ENCODE results near the gene SEMA5A. TPM values are rescaled to one million over a fixed set of nuclear protein-coding genes. Genes with fewer than 3 reads are reported as not detected.

The SEMA5A gene
- total RNA-seq, 5 donors from 2014 or later (not counting 1 experiment from before 2014, with no cell fraction given) = 0.60 to 5.1 (median 1.5) TPM

DNA sequence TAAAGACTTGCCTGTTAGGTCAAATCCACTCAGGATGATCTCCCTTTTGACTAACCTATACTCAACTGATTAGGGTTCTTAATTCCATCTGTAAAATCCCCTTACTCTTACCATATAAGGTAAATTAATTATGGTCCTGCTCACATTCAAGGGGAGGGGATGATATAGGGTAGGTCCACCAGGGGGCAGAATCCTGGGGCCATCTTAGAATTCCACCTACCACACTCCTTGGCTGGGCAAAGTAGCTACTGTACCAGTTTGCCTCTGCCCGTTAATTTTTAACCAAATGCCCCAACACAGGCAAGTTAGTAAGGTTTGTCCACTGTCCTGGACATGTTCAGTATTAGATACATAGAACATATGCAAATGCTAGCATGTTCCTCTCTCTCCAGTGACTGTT, 262.4 kb downstream of the SEMA5A start:
- H3K36me3 ChIP-seq (ENCODE audit: control insufficient read depth in 2 of 2, extremely low read depth in 1 of 2, insufficient read depth in 1 of 2, low read length in 1 of 2) = no peaks in the 10 kb centered on the region
- no peak overlapping the region for H3K27ac ChIP-seq (ENCODE audit: low read length)
- H3K27me3 ChIP-seq (replicated peaks in 1 of 2; ENCODE audit: control insufficient read depth in 2 of 2, extremely low read depth in 1 of 2, insufficient read depth in 2 of 2, low read length in 1 of 2) = no peaks in the 10 kb centered on the region
- no peaks in the 10 kb centered on the region for H3K4me1 ChIP-seq (ENCODE audit: control insufficient read depth in 1 of 2, extremely low read depth in 1 of 2, insufficient read depth in 2 of 2, low read length in 2 of 2)
- WGBS (ENCODE audit: insufficient coverage) = no CpG with 5 or more reads among the region's 1 CpG
- POLR2A ChIA-PET = no interaction called here
- no peak for DNase-seq
- CTCF ChIA-PET = no interaction called here
- H3K9me3 ChIP-seq = no peaks in the 10 kb centered on the region
- Mint-ChIP-seq H3K4me1 (no peaks in the 10 kb centered on the region), H3K27ac (no peak overlapping the region), H3K27me3 (no peaks in the 10 kb centered on the region), H3K9me3 (peaks cover 0 to 10% (median 5%) of the 10 kb centered on the region in 3 donors), H3K36me3 (no peaks in the 10 kb centered on the region), H3K4me3 (no peak overlapping the region)
- ATAC-seq (replicated peaks in 1 of 4) = no peak
- no peak overlapping the region for H3K4me3 ChIP-seq (ENCODE audit: control insufficient read depth in 1 of 2, extremely low read depth in 1 of 2, low read length in 1 of 2)

- Mint-ChIP-seq H3K4me1 (no peaks in the 10 kb centered on the region), H3K9me3 (peaks cover 0 to 13% (median 5%) of the 10 kb centered on the region in 3 donors), H3K4me3 (no peak overlapping the region), H3K27ac (no peak overlapping the region), H3K36me3 (no peaks in the 10 kb centered on the region), H3K27me3 (no peaks in the 10 kb centered on the region)
- Histone ChIP-seq H3K4me3 (ENCODE audit: control insufficient read depth in 1 of 2, extremely low read depth in 1 of 2, low read length in 1 of 2) (no peak overlapping the region), H3K4me1 (ENCODE audit: control insufficient read depth in 1 of 2, extremely low read depth in 1 of 2, insufficient read depth in 2 of 2, low read length in 2 of 2) (no peaks in the 10 kb centered on the region), H3K9me3 (no peaks in the 10 kb centered on the region), H3K27ac (ENCODE audit: low read length) (no peak overlapping the region), H3K27me3 (replicated peaks in 1 of 2; ENCODE audit: control insufficient read depth in 2 of 2, extremely low read depth in 1 of 2, insufficient read depth in 2 of 2, low read length in 1 of 2) (no peaks in the 10 kb centered on the region), H3K36me3 (ENCODE audit: control insufficient read depth in 2 of 2, extremely low read depth in 1 of 2, insufficient read depth in 1 of 2, low read length in 1 of 2) (no peaks in the 10 kb centered on the region)
- CTCF ChIA-PET = no interaction called here
- ATAC-seq (replicated peaks in 1 of 4) = no peak
- no peak for DNase-seq
- POLR2A ChIA-PET = no interaction called here
- no CpG with 5 or more reads among the region's 3 CpGs for WGBS (ENCODE audit: insufficient coverage)
These were observed 262.9 kb downstream of the SEMA5A start for GRCh38 chr5:9283021-9283420.

GRCh38 chr5:9282211-9282610, 263.7 kb downstream of the SEMA5A start:
- Mint-ChIP-seq H3K27ac (no peak overlapping the region), H3K9me3 (peaks cover 0 to 14% (median 8%) of the 10 kb centered on the region in 3 donors), H3K4me1 (no peaks in the 10 kb centered on the region), H3K27me3 (no peaks in the 10 kb centered on the region), H3K36me3 (no peaks in the 10 kb centered on the region), H3K4me3 (no peak overlapping the region)
- H3K4me3 ChIP-seq (ENCODE audit: control insufficient read depth in 1 of 2, extremely low read depth in 1 of 2, low read length in 1 of 2) = no peak overlapping the region
- no peaks in the 10 kb centered on the region for H3K27me3 ChIP-seq (replicated peaks in 1 of 2; ENCODE audit: control insufficient read depth in 2 of 2, extremely low read depth in 1 of 2, insufficient read depth in 2 of 2, low read length in 1 of 2)
- ChIA-PET CTCF (no interaction called here), POLR2A (no interaction called here)
- no peaks in the 10 kb centered on the region for H3K36me3 ChIP-seq (ENCODE audit: control insufficient read depth in 2 of 2, extremely low read depth in 1 of 2, insufficient read depth in 1 of 2, low read length in 1 of 2)
- H3K4me1 ChIP-seq (ENCODE audit: control insufficient read depth in 1 of 2, extremely low read depth in 1 of 2, insufficient read depth in 2 of 2, low read length in 2 of 2) = no peaks in the 10 kb centered on the region
- no peak overlapping the region for H3K27ac ChIP-seq (ENCODE audit: low read length)
- DNase-seq (no peak), ATAC-seq (replicated peaks in 1 of 4) (no peak)
- no peaks in the 10 kb centered on the region for H3K9me3 ChIP-seq
- no CpG with 5 or more reads among the region's 3 CpGs for WGBS (ENCODE audit: insufficient coverage)

DNA sequence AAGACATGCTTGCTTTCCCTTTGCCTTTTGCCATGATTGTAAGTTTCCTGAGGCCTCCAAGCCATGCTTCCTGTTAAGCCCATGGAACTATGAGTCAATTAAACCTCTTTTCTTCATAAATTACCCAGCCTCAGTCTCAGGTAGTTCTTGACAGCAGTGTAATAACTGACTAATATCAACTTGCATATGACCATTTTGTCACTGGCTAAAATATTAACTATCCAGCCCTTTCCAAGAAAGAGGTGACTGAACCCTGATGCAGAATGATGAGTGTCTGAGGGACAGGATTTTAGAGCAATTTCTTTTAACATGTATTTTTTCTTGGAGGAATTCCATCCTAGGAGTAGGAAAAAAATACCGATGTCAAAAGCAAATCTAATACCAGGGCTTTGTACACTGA, 266.1 kb downstream of the SEMA5A start:
- Histone ChIP-seq H3K27ac (ENCODE audit: low read length) (no peak overlapping the region), H3K36me3 (ENCODE audit: control insufficient read depth in 2 of 2, extremely low read depth in 1 of 2, insufficient read depth in 1 of 2, low read length in 1 of 2) (no peaks in the 10 kb centered on the region), H3K27me3 (replicated peaks in 1 of 2; ENCODE audit: control insufficient read depth in 2 of 2, extremely low read depth in 1 of 2, insufficient read depth in 2 of 2, low read length in 1 of 2) (no peaks in the 10 kb centered on the region), H3K4me3 (ENCODE audit: control insufficient read depth in 1 of 2, extremely low read depth in 1 of 2, low read length in 1 of 2) (no peak overlapping the region), H3K9me3 (no peaks in the 10 kb centered on the region), H3K4me1 (ENCODE audit: control insufficient read depth in 1 of 2, extremely low read depth in 1 of 2, insufficient read depth in 2 of 2, low read length in 2 of 2) (no peaks in the 10 kb centered on the region)
- H3K27me3 Mint-ChIP-seq = no peaks in the 10 kb centered on the region
- no peaks in the 10 kb centered on the region for H3K4me1 Mint-ChIP-seq
- WGBS (ENCODE audit: insufficient coverage) = no CpG with 5 or more reads among the region's 1 CpG
- H3K4me3 Mint-ChIP-seq = no peak overlapping the region
- ATAC-seq (replicated peaks in 1 of 4) = no peak
- H3K27ac Mint-ChIP-seq = no peak overlapping the region
- no peak for DNase-seq
- no peaks in the 10 kb centered on the region for H3K36me3 Mint-ChIP-seq
- H3K9me3 Mint-ChIP-seq = peaks cover 6 to 13% (median 12%) of the 10 kb centered on the region in 3 donors
- CTCF ChIA-PET = no interaction called here
- POLR2A ChIA-PET = no interaction called here

DNA sequence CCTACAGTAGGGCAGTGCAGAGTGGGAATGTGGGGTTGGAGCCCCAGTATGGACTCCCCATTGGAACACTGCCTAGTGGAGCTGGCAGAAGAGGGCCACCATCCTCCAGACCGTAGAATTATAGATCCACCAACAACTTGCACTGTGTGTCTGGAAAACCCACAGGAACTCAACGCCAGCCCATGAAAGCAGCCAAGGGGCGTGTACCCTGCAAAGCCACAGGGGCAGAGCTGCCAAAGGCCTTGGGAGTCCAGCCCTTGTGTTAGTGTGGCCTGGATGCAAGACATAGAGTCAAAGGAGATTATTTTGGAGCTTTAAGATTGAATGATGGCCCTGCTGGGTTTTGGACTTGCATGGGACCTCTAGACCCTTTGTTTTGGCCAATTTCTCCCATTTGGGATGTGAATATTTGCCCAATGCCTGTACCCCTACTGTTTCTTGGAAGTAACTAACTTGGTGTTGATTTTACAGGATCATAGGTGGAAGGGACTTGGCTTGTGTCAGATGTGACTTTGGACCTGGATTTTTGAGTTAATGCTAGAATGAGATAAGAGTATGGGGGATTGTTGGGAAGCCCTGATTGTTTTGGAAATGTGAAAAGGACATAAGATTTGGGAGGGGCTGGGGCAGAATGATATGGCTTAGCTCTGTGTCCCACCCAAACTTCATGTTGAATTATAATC, 266.8 kb downstream of the SEMA5A start:
- Mint-ChIP-seq H3K9me3 (peaks cover 6 to 19% (median 17%) of the 10 kb centered on the region in 3 donors), H3K4me3 (no peak overlapping the region), H3K36me3 (no peaks in the 10 kb centered on the region), H3K4me1 (no peaks in the 10 kb centered on the region), H3K27ac (no peak overlapping the region), H3K27me3 (no peaks in the 10 kb centered on the region)
- Histone ChIP-seq H3K4me3 (ENCODE audit: control insufficient read depth in 1 of 2, extremely low read depth in 1 of 2, low read length in 1 of 2) (no peak overlapping the region), H3K9me3 (no peaks in the 10 kb centered on the region), H3K4me1 (ENCODE audit: control insufficient read depth in 1 of 2, extremely low read depth in 1 of 2, insufficient read depth in 2 of 2, low read length in 2 of 2) (no peaks in the 10 kb centered on the region), H3K27ac (ENCODE audit: low read length) (no peak overlapping the region), H3K36me3 (ENCODE audit: control insufficient read depth in 2 of 2, extremely low read depth in 1 of 2, insufficient read depth in 1 of 2, low read length in 1 of 2) (no peaks in the 10 kb centered on the region), H3K27me3 (replicated peaks in 1 of 2; ENCODE audit: control insufficient read depth in 2 of 2, extremely low read depth in 1 of 2, insufficient read depth in 2 of 2, low read length in 1 of 2) (no peaks in the 10 kb centered on the region)
- POLR2A ChIA-PET = no interaction called here
- ATAC-seq (replicated peaks in 1 of 4) (no peak), DNase-seq (no peak)
- CTCF ChIA-PET = no interaction called here
- WGBS (ENCODE audit: insufficient coverage) = 68% methylated on average over 3 of the region's 3 CpGs

DNA sequence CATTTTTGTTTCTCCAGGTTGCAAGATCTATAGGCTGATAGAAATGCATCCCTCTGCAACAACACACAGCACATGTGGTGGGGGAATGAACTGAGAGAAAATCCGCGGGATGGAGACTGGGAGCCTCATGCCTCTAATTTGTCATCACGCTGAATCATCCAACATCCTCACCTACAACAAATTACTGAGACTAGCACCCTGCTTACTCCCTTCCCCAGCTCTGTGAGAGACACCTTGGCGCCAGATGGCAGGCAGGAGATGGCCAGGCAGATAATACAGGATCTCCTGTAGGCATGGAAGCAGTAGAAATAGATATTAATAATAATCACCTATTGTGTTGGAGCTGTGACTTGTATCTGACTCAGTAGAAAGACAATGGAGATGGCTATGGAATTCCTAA, 276.9 kb downstream of the SEMA5A start:
- no peaks in the 10 kb centered on the region for H3K9me3 ChIP-seq
- no peaks in the 10 kb centered on the region for H3K4me1 ChIP-seq (ENCODE audit: control insufficient read depth in 1 of 2, extremely low read depth in 1 of 2, insufficient read depth in 2 of 2, low read length in 2 of 2)
- no peaks in the 10 kb centered on the region for H3K36me3 ChIP-seq (ENCODE audit: control insufficient read depth in 2 of 2, extremely low read depth in 1 of 2, insufficient read depth in 1 of 2, low read length in 1 of 2)
- ChIA-PET POLR2A (no interaction called here), CTCF (interaction anchor here in 1 of 2 donors (0.5 kb wide), 1 partner anchor 113 kb away, joined by 4 read pairs; no protein-coding TSS in a partner anchor)
- no CpG with 5 or more reads among the region's 4 CpGs for WGBS (ENCODE audit: insufficient coverage)
- H3K27ac ChIP-seq (ENCODE audit: low read length) = no peak overlapping the region
- H3K27me3 ChIP-seq (replicated peaks in 1 of 2; ENCODE audit: control insufficient read depth in 2 of 2, extremely low read depth in 1 of 2, insufficient read depth in 2 of 2, low read length in 1 of 2) = no peaks in the 10 kb centered on the region
- H3K9me3 Mint-ChIP-seq = peaks cover 9 to 19% (median 10%) of the 10 kb centered on the region in 3 donors
- H3K27me3 Mint-ChIP-seq = no peaks in the 10 kb centered on the region
- H3K27ac Mint-ChIP-seq = no peak overlapping the region
- H3K36me3 Mint-ChIP-seq = no peaks in the 10 kb centered on the region
- no peak overlapping the region for H3K4me3 Mint-ChIP-seq
- no peak overlapping the region for H3K4me3 ChIP-seq (ENCODE audit: control insufficient read depth in 1 of 2, extremely low read depth in 1 of 2, low read length in 1 of 2)
- no peak for DNase-seq
- ATAC-seq (replicated peaks in 1 of 4) = no peak
- H3K4me1 Mint-ChIP-seq = no peaks in the 10 kb centered on the region

- no CpG with 5 or more reads among the region's 3 CpGs for WGBS (ENCODE audit: insufficient coverage)
- Mint-ChIP-seq H3K4me3 (no peak overlapping the region), H3K4me1 (no peaks in the 10 kb centered on the region), H3K27ac (no peak overlapping the region), H3K9me3 (peaks cover 7 to 15% (median 13%) of the 10 kb centered on the region in 3 donors), H3K27me3 (no peaks in the 10 kb centered on the region), H3K36me3 (no peaks in the 10 kb centered on the region)
- CTCF ChIA-PET = no interaction called here
- H3K27ac ChIP-seq (ENCODE audit: low read length) = no peak overlapping the region
- no peaks in the 10 kb centered on the region for H3K36me3 ChIP-seq (ENCODE audit: control insufficient read depth in 2 of 2, extremely low read depth in 1 of 2, insufficient read depth in 1 of 2, low read length in 1 of 2)
- DNase-seq = no peak
- no peak for ATAC-seq (replicated peaks in 1 of 4)
- H3K4me3 ChIP-seq (ENCODE audit: control insufficient read depth in 1 of 2, extremely low read depth in 1 of 2, low read length in 1 of 2) = no peak overlapping the region
- no peaks in the 10 kb centered on the region for H3K4me1 ChIP-seq (ENCODE audit: control insufficient read depth in 1 of 2, extremely low read depth in 1 of 2, insufficient read depth in 2 of 2, low read length in 2 of 2)
- no peaks in the 10 kb centered on the region for H3K9me3 ChIP-seq
- no peaks in the 10 kb centered on the region for H3K27me3 ChIP-seq (replicated peaks in 1 of 2; ENCODE audit: control insufficient read depth in 2 of 2, extremely low read depth in 1 of 2, insufficient read depth in 2 of 2, low read length in 1 of 2)
- POLR2A ChIA-PET = interaction anchor here in 1 of 2 donors (0.6 kb wide), 1 partner anchor 16 kb away, joined by 3 read pairs; no protein-coding TSS in a partner anchor
These were observed 277.6 kb downstream of the SEMA5A start for GRCh38 chr5:9268226-9268625.

Data from T-cell (primary cell).